Ovary (tissue), 3 donors: ENCODE data around the gene PPM1E.

Experiments used
- EP300 ChIP-seq: sonication (generic); formaldehyde crosslinking; IDR thresholded peaks from one replicate; pipeline ENCODE4 v1.6.1; 2017; ENCODE audit warnings: antibody characterized with exemption
- POLR2A ChIP-seq: fragments of 450-650 bp; IDR thresholded peaks from one replicate; pipeline ENCODE4 v1.6.1; 2017; ENCODE audit warnings: antibody characterized with exemption, mild to moderate bottlenecking, moderate library complexity
- TF ChIP-seq, protein P1 (sequence below), 3 donors: fragments of 450-650 bp in 2 of 3; fragments of 200-600 bp in 1 of 3; IDR thresholded peaks; one replicate each; pipeline versions ENCODE4 v1.5.1 to v1.8.0; 2016 to 2022; ENCODE audit warnings: antibody characterized with exemption in 3 of 3, mild to moderate bottlenecking in 1 of 3
- donor health status: DM: no; HTN: no; CAD: no.

DNA sequence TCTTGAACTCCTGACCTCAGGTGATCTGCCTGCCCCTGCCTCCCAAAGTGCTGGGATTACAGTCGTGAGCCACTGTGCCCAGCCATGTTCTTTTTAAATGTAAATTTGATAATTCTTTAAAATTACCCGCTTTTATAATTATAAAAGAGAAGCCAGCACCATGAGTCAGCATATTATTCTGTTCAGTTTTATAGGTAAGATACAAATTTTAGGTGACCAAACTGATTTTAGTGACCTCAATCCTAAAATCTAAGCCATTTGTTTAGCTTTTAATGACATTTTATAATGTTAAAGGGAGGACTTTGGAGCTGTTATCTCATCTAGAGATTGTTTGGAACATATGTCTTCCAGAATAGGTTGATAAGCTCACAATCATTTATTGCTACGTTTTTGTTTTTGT lies 20.8 kb upstream of the PPM1E start:
- TF ChIP-seq, protein P1, sequence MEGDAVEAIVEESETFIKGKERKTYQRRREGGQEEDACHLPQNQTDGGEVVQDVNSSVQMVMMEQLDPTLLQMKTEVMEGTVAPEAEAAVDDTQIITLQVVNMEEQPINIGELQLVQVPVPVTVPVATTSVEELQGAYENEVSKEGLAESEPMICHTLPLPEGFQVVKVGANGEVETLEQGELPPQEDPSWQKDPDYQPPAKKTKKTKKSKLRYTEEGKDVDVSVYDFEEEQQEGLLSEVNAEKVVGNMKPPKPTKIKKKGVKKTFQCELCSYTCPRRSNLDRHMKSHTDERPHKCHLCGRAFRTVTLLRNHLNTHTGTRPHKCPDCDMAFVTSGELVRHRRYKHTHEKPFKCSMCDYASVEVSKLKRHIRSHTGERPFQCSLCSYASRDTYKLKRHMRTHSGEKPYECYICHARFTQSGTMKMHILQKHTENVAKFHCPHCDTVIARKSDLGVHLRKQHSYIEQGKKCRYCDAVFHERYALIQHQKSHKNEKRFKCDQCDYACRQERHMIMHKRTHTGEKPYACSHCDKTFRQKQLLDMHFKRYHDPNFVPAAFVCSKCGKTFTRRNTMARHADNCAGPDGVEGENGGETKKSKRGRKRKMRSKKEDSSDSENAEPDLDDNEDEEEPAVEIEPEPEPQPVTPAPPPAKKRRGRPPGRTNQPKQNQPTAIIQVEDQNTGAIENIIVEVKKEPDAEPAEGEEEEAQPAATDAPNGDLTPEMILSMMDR (IDR thresholded peaks at IDR 0.05): no peak
- TF ChIP-seq POLR2A (no peak), EP300 (no peak)
